ENCODE results near the gene C9orf85. TPM values are rescaled to one million over a fixed set of nuclear protein-coding genes. Genes with fewer than 3 reads are reported as not detected.
"Not testable (repeated sequence)": the region's sequence is repeated elsewhere in the genome, so short reads cannot be mapped to it uniquely, and the experiment has no call there.

Gene C9orf85
- total and polyA plus RNA-seq, 4 experiments from 2014 or later, result 8.2 to 10.9 (median 10.5) TPM

DNA sequence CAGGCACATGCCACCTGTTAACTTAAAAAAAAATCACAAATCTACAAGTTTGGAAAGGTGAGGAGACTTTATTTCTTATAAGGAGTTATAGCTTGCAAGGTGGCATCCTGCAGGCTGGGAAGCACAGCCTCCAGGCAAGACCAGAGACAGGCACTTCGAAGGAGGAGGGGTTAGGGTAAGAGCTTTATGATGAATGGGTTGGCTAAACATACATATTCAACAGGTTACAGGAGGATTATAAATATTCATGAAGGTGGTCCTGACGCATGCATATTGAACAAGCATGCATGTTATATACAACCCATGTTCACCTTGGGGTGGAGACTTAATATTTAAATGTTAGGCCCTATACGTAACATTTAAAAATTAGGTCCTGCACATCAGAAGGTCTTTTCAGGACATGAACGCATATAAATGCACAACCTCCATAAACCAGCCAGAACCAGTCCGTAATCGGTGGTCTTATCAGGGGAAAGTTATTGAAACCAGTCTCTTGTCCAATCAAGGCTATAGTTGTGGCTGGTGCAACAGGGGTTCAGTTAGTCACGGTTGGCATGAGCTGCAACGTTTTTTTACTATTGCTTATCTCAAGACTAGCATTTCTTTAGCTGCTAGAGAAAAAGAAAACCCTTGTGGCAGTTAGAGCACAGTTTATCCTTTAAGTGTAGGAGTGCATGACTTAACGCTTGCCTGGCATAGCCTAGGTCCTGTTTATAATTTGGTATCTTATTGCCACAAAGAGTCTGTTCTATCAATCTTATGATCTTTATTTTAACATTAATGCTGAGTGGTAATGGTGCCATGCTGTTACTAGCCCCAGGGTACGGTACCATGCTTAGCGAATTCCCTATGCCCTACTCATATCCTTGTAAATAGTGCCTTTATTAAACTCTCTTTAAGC lies 76.3 kb downstream of the C9orf85 start:
- Mint-ChIP-seq H3K4me3 (no peak overlapping the region), H3K27me3 (no peaks in the 10 kb centered on the region), H3K27ac (no peak overlapping the region), H3K36me3 (peaks cover 4 to 9% of the 10 kb centered on the region in 2 donors), H3K9me3 (no peaks in the 10 kb centered on the region), H3K4me1 (no peaks in the 10 kb centered on the region)
- no peak overlapping the region for H3K27ac ChIP-seq (ENCODE audit: low read depth, low read length)
- no peaks in the 10 kb centered on the region for H3K36me3 ChIP-seq (ENCODE audit: insufficient read depth, low read length)
- intact Hi-C loops (cut with micrococcal nuclease), result no loop called here
- no peak overlapping the region for H3K4me3 ChIP-seq (ENCODE audit: low read length in 2 of 2)
- POLR2A ChIA-PET (ENCODE audit: partially characterized antibody), result no interaction called here
- CTCF ChIA-PET (ENCODE audit: partially characterized antibody), result interaction anchor here (1.4 kb wide), 1 partner anchor 21 kb away, joined by 3 read pairs; no protein-coding TSS in a partner anchor
- H3K9me3 ChIP-seq (ENCODE audit: control insufficient read depth in 1 of 2, low read length in 2 of 2), result no peaks in the 10 kb centered on the region
- no peaks in the 10 kb centered on the region for H3K4me1 ChIP-seq (ENCODE audit: insufficient read depth, low read length)
- no peaks in the 10 kb centered on the region for H3K27me3 ChIP-seq (ENCODE audit: insufficient read depth, low read length)
- DNase-seq, result no peak

GRCh38 chr9:71990466-71990865 lies 79.0 kb downstream of the C9orf85 start:
- Mint-ChIP-seq H3K27me3 (peaks cover 0 to 3% of the 10 kb centered on the region in 2 donors), H3K4me1 (no peaks in the 10 kb centered on the region), H3K4me3 (no peak overlapping the region), H3K36me3 (no peaks in the 10 kb centered on the region), H3K27ac (no peak overlapping the region), H3K9me3 (no peaks in the 10 kb centered on the region)
- POLR2A ChIA-PET (ENCODE audit: partially characterized antibody), result no interaction called here
- H3K4me1 ChIP-seq (ENCODE audit: insufficient read depth, low read length), result no peaks in the 10 kb centered on the region
- intact Hi-C loops (cut with micrococcal nuclease), result no loop called here
- H3K27ac ChIP-seq (ENCODE audit: low read depth, low read length), result no peak overlapping the region
- no peaks in the 10 kb centered on the region for H3K36me3 ChIP-seq (ENCODE audit: insufficient read depth, low read length)
- no peaks in the 10 kb centered on the region for H3K27me3 ChIP-seq (ENCODE audit: insufficient read depth, low read length)
- no peaks in the 10 kb centered on the region for H3K9me3 ChIP-seq (ENCODE audit: control insufficient read depth in 1 of 2, low read length in 2 of 2)
- no peak for DNase-seq
- no peak overlapping the region for H3K4me3 ChIP-seq (ENCODE audit: low read length in 2 of 2)
- CTCF ChIA-PET (ENCODE audit: partially characterized antibody), result no interaction called here

DNA sequence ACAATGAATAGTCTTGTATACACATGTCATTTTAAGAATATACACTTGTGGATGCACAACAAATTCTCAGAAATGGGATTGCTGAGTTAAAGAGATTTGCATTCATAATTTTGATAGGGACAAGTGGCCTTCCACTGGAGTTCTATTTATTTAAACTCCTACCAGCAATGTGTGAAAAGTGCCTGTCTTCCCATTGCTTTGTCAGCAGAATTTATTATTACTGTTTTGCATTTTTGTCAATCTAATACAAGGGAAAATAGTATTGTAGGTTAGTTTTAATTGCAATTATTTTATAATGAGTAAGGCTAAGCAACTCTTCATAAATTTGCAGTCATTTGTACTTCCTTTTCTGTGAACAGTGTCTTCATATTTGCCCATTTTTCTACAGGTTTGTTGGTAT lies 94.0 kb downstream of the C9orf85 start:
- no peak overlapping the region for H3K27ac ChIP-seq (ENCODE audit: low read depth, low read length)
- no peaks in the 10 kb centered on the region for H3K36me3 ChIP-seq (ENCODE audit: insufficient read depth, low read length)
- no peak overlapping the region for H3K4me3 Mint-ChIP-seq
- no peak overlapping the region for H3K27ac Mint-ChIP-seq
- intact Hi-C loops (cut with micrococcal nuclease), result no loop called here
- no peak for DNase-seq
- ChIA-PET CTCF (ENCODE audit: partially characterized antibody) (interaction anchor here (1.1 kb wide), 1 partner anchor 34 kb away, joined by 3 read pairs; no protein-coding TSS in a partner anchor), POLR2A (ENCODE audit: partially characterized antibody) (no interaction called here)
- no peak overlapping the region for H3K4me3 ChIP-seq (ENCODE audit: low read length in 2 of 2)
- H3K4me1 Mint-ChIP-seq, result no peaks in the 10 kb centered on the region
- no peaks in the 10 kb centered on the region for H3K9me3 Mint-ChIP-seq
- no peaks in the 10 kb centered on the region for H3K27me3 ChIP-seq (ENCODE audit: insufficient read depth, low read length)
- H3K27me3 Mint-ChIP-seq, result peaks cover 0 to 4% of the 10 kb centered on the region in 2 donors
- no peaks in the 10 kb centered on the region for H3K9me3 ChIP-seq (ENCODE audit: control insufficient read depth in 1 of 2, low read length in 2 of 2)
- H3K36me3 Mint-ChIP-seq, result no peaks in the 10 kb centered on the region
- no peaks in the 10 kb centered on the region for H3K4me1 ChIP-seq (ENCODE audit: insufficient read depth, low read length)

- Histone ChIP-seq H3K9me3 (ENCODE audit: control insufficient read depth in 1 of 2, low read length in 2 of 2) (no peaks in the 10 kb centered on the region), H3K4me1 (ENCODE audit: insufficient read depth, low read length) (no peaks in the 10 kb centered on the region), H3K4me3 (ENCODE audit: low read length in 2 of 2) (no peak overlapping the region), H3K36me3 (ENCODE audit: insufficient read depth, low read length) (no peaks in the 10 kb centered on the region), H3K27me3 (ENCODE audit: insufficient read depth, low read length) (no peaks in the 10 kb centered on the region), H3K27ac (ENCODE audit: low read depth, low read length) (no peak overlapping the region)
- intact Hi-C loops (cut with micrococcal nuclease), result no loop called here
- Mint-ChIP-seq H3K9me3 (no peaks in the 10 kb centered on the region), H3K4me1 (no peaks in the 10 kb centered on the region), H3K27ac (no peak overlapping the region), H3K4me3 (no peak overlapping the region), H3K36me3 (no peaks in the 10 kb centered on the region), H3K27me3 (peaks cover 0 to 4% of the 10 kb centered on the region in 2 donors)
- CTCF ChIA-PET (ENCODE audit: partially characterized antibody), result interaction anchor here (1.1 kb wide), 1 partner anchor 33 kb away, joined by 3 read pairs; no protein-coding TSS in a partner anchor
- POLR2A ChIA-PET (ENCODE audit: partially characterized antibody), result no interaction called here
- DNase-seq, result no peak
Observed at GRCh38 chr9:72006501-72006900, 95.1 kb downstream of the C9orf85 start.

DNA sequence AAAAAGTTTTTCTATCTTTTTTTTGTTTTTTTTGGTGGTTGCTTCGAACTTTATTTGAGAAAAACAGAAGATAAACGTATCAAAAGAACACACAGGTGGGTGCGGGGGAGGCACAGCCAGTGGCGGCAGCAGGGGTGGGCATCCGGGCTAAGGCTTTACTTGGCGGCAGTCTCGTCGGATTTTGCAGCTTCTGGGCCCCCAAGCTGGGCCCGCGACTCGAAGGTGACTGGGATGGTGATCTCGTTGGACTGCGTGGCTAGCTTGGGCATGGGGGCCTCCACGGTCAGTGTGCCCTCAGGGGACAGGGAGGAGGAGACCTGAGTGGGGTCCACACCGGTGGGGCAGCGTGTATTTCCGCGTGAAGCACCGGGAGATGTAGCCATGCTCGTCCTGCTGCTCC lies 96.3 kb downstream of the C9orf85 start:
- intact Hi-C loops (cut with micrococcal nuclease); H3K4me1 ChIP-seq (ENCODE audit: insufficient read depth, low read length); H3K27me3 Mint-ChIP-seq; H3K27ac Mint-ChIP-seq; H3K4me3 Mint-ChIP-seq; H3K27me3 ChIP-seq (ENCODE audit: insufficient read depth, low read length); H3K9me3 ChIP-seq (ENCODE audit: control insufficient read depth in 1 of 2, low read length in 2 of 2); H3K36me3 ChIP-seq (ENCODE audit: insufficient read depth, low read length); POLR2A ChIA-PET (ENCODE audit: partially characterized antibody); H3K9me3 Mint-ChIP-seq; H3K4me3 ChIP-seq (ENCODE audit: low read length in 2 of 2); H3K36me3 Mint-ChIP-seq; H3K27ac ChIP-seq (ENCODE audit: low read depth, low read length); DNase-seq; H3K4me1 Mint-ChIP-seq: not testable (repeated sequence)
- CTCF ChIA-PET (ENCODE audit: partially characterized antibody), result interaction anchor here (6.9 kb wide), 1 partner anchor 16 kb away, joined by 51 read pairs; no protein-coding TSS in a partner anchor

- H3K27me3 ChIP-seq (ENCODE audit: insufficient read depth, low read length), result no peaks in the 10 kb centered on the region
- ChIA-PET CTCF (ENCODE audit: partially characterized antibody) (interaction anchor here (0.7 to 6.9 kb wide), 3 partner anchors 11 to 408 kb away, joined by 3 to 51 read pairs (median 8); no protein-coding TSS in a partner anchor), POLR2A (ENCODE audit: partially characterized antibody) (no interaction called here)
- Mint-ChIP-seq H3K4me1 (peaks cover 2 to 9% (median 5%) of the 10 kb centered on the region in 4 donors), H3K4me3 (no peak overlapping the region), H3K27ac (peak overlapping the region in 1 of 7 donors; percentile 46), H3K36me3 (no peaks in the 10 kb centered on the region), H3K9me3 (no peaks in the 10 kb centered on the region), H3K27me3 (no peaks in the 10 kb centered on the region)
- H3K27ac ChIP-seq (ENCODE audit: low read depth, low read length), result no peak overlapping the region
- no peak overlapping the region for H3K4me3 ChIP-seq (ENCODE audit: low read length in 2 of 2)
- no peaks in the 10 kb centered on the region for H3K36me3 ChIP-seq (ENCODE audit: insufficient read depth, low read length)
- intact Hi-C loops (cut with micrococcal nuclease), result no loop called here
- no peak for DNase-seq
- H3K9me3 ChIP-seq (ENCODE audit: control insufficient read depth in 1 of 2, low read length in 2 of 2), result no peaks in the 10 kb centered on the region
- peaks cover 5% of the 10 kb centered on the region for H3K4me1 ChIP-seq (ENCODE audit: insufficient read depth, low read length)
Observed at GRCh38 chr9:72012646-72013045, 101.2 kb downstream of the C9orf85 start.

DNA sequence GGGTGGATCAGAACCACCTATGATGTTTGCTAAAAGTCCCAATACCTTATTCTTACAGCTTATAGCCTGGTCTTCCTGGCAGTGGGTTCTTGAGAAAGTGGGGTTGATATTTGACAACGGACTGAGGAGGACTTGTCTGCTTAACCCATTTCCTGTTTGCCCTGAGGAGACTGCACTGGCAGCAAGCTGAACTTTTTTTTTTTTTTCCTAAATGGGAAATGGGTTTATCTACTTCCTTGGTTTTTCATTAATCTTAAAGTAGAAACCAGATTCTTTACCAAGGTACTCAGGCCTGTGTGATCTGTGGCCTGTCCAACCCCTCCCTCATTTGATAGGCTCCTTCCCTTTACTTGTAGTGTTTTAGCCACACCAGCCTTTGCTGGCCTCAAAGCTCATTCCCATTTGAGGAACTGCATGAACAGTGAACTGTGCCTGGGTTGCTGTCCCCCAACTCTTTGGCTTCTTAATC lies 101.9 kb downstream of the C9orf85 start:
- peaks cover 2 to 9% (median 5%) of the 10 kb centered on the region in 4 donors for H3K4me1 Mint-ChIP-seq
- peak overlapping the region in 2 of 7 donors; percentile 19 to 44 for H3K27ac Mint-ChIP-seq
- no peaks in the 10 kb centered on the region for H3K9me3 Mint-ChIP-seq
- Histone ChIP-seq H3K4me3 (ENCODE audit: low read length in 2 of 2) (no peak overlapping the region), H3K9me3 (ENCODE audit: control insufficient read depth in 1 of 2, low read length in 2 of 2) (no peaks in the 10 kb centered on the region), H3K27ac (ENCODE audit: low read depth, low read length) (no peak overlapping the region), H3K4me1 (ENCODE audit: insufficient read depth, low read length) (peaks cover 5% of the 10 kb centered on the region), H3K27me3 (ENCODE audit: insufficient read depth, low read length) (no peaks in the 10 kb centered on the region), H3K36me3 (ENCODE audit: insufficient read depth, low read length) (no peaks in the 10 kb centered on the region)
- no peak overlapping the region for H3K4me3 Mint-ChIP-seq
- POLR2A ChIA-PET (ENCODE audit: partially characterized antibody), result no interaction called here
- no peaks in the 10 kb centered on the region for H3K36me3 Mint-ChIP-seq
- DNase-seq, result peak in 1 of 5 donors; percentile 1
- CTCF ChIA-PET (ENCODE audit: partially characterized antibody), result interaction anchor here (0.7 to 6.9 kb wide), 4 partner anchors 10 to 408 kb away, joined by 3 to 51 read pairs (median 6); no protein-coding TSS in a partner anchor
- no peaks in the 10 kb centered on the region for H3K27me3 Mint-ChIP-seq
- intact Hi-C loops (cut with micrococcal nuclease), result no loop called here
